ENCODE results near the gene SLC15A5.

The SLC15A5 gene

DNA sequence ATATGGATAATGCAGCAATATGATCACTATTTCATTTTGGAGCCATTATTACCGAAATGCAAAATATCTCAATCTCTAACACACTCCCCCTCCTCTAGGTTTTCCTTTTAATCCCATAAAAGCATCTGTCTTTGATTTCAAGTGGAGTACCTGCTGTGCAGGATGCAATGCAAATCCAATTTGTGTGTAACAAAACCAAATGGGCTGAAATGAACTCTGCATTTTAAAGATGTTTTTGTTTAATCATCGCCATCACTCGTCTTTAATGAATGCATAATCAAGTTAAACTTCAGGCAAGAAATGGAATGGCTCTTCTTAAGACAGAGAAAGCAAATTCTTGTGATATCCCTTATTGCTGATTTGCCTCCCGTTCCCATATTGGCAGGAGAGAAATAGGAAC is 114.3 kb downstream of the SLC15A5 start:
- no peaks in the 10 kb centered on the region for H3K79me1 ChIP-seq (ENCODE audit: low read length)
- no peak overlapping the region for H2AFZ ChIP-seq (ENCODE audit: insufficient read depth, low read length, poor library complexity)
- H3K9me3 ChIP-seq (ENCODE audit: insufficient read depth, low read depth, low read length) = no peaks in the 10 kb centered on the region
- DNase-seq = no peak
- no peaks in the 10 kb centered on the region for H3K79me2 ChIP-seq (ENCODE audit: control insufficient read depth, insufficient read depth, low read length, poor library complexity)
- no peak overlapping the region for H3K4ac ChIP-seq (ENCODE audit: low read depth, low read length)
- no peak overlapping the region for H3K27ac ChIP-seq (ENCODE audit: low read depth, low read length)
- H4K12ac ChIP-seq (ENCODE audit: low read depth, low read length) = no peak overlapping the region
- H3K9ac ChIP-seq (ENCODE audit: low read length) = no peak overlapping the region
- H4K91ac ChIP-seq (ENCODE audit: low read depth, low read length) = no peak overlapping the region
- no peak overlapping the region for H2AK5ac ChIP-seq (ENCODE audit: low read length)
- no peaks in the 10 kb centered on the region for H3K27me3 ChIP-seq (ENCODE audit: insufficient read depth, low read length)
- H3K4me3 ChIP-seq (ENCODE audit: low read depth, low read length) = no peak overlapping the region
- H4K8ac ChIP-seq (ENCODE audit: low read depth, low read length) = no peak overlapping the region
- no peak overlapping the region for H2BK120ac ChIP-seq (ENCODE audit: insufficient read depth, low read length, poor library complexity)
- no peak overlapping the region for H3K4me2 ChIP-seq (ENCODE audit: low read length)
- no peak overlapping the region for H3K18ac ChIP-seq (ENCODE audit: low read length)
- H2BK5ac ChIP-seq (ENCODE audit: low read depth, low read length, poor library complexity) = no peak overlapping the region
- no peak overlapping the region for H3K14ac ChIP-seq (ENCODE audit: low read length)
- no peaks in the 10 kb centered on the region for H3K4me1 ChIP-seq (ENCODE audit: control insufficient read depth in 1 of 2, insufficient read depth in 2 of 2, low read length in 2 of 2)
- no peak overlapping the region for H2BK12ac ChIP-seq (ENCODE audit: low read length)
- no peak overlapping the region for H3K23ac ChIP-seq (ENCODE audit: low read length)
- no CpG with 5 or more reads among the region's 4 CpGs for WGBS (ENCODE audit: extremely low coverage, insufficient coverage, insufficient read length)
- no peaks in the 10 kb centered on the region for H3K36me3 ChIP-seq (ENCODE audit: control insufficient read depth in 1 of 2, insufficient read depth in 2 of 2, low read length in 2 of 2)

DNA sequence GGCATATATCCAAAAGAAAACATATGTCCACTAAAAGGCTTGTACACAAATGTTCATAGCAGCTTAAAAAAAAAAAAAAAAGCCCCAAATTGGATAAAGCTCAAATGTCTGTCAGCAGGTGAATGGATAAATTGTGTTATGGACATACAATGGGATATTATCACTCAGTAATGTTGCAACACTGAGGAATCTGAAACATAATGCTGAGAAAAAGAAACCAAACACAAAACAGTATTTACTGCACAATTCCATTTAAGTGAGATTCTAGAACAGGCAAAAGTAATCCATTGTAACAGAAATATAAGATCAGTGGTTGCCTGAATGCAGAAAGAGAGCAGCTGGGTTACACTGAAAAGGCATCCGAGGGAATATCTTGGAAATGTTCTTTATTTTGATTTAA is 117.9 kb downstream of the SLC15A5 start:
- no peak overlapping the region for H4K12ac ChIP-seq (ENCODE audit: low read depth, low read length)
- H2AK5ac ChIP-seq (ENCODE audit: low read length) = no peak overlapping the region
- H2BK5ac ChIP-seq (ENCODE audit: low read depth, low read length, poor library complexity) = no peak overlapping the region
- no peaks in the 10 kb centered on the region for H3K9me3 ChIP-seq (ENCODE audit: insufficient read depth, low read depth, low read length)
- no peak overlapping the region for H3K4me2 ChIP-seq (ENCODE audit: low read length)
- no peaks in the 10 kb centered on the region for H3K27me3 ChIP-seq (ENCODE audit: insufficient read depth, low read length)
- H4K91ac ChIP-seq (ENCODE audit: low read depth, low read length) = no peak overlapping the region
- no peak overlapping the region for H2BK120ac ChIP-seq (ENCODE audit: insufficient read depth, low read length, poor library complexity)
- no peaks in the 10 kb centered on the region for H3K79me1 ChIP-seq (ENCODE audit: low read length)
- no peak overlapping the region for H2BK12ac ChIP-seq (ENCODE audit: low read length)
- no peak overlapping the region for H3K23ac ChIP-seq (ENCODE audit: low read length)
- DNase-seq = no peak
- no peak overlapping the region for H3K27ac ChIP-seq (ENCODE audit: low read depth, low read length)
- no peaks in the 10 kb centered on the region for H3K4me1 ChIP-seq (ENCODE audit: control insufficient read depth in 1 of 2, insufficient read depth in 2 of 2, low read length in 2 of 2)
- no peak overlapping the region for H3K4me3 ChIP-seq (ENCODE audit: low read depth, low read length)
- no peaks in the 10 kb centered on the region for H3K36me3 ChIP-seq (ENCODE audit: control insufficient read depth in 1 of 2, insufficient read depth in 2 of 2, low read length in 2 of 2)
- H3K14ac ChIP-seq (ENCODE audit: low read length) = no peak overlapping the region
- no peaks in the 10 kb centered on the region for H3K79me2 ChIP-seq (ENCODE audit: control insufficient read depth, insufficient read depth, low read length, poor library complexity)
- WGBS (ENCODE audit: extremely low coverage, insufficient coverage, insufficient read length) = no CpG with 5 or more reads among the region's 1 CpG
- H3K9ac ChIP-seq (ENCODE audit: low read length) = no peak overlapping the region
- H2AFZ ChIP-seq (ENCODE audit: insufficient read depth, low read length, poor library complexity) = no peak overlapping the region
- H3K4ac ChIP-seq (ENCODE audit: low read depth, low read length) = no peak overlapping the region
- no peak overlapping the region for H3K18ac ChIP-seq (ENCODE audit: low read length)
- no peak overlapping the region for H4K8ac ChIP-seq (ENCODE audit: low read depth, low read length)

DNA sequence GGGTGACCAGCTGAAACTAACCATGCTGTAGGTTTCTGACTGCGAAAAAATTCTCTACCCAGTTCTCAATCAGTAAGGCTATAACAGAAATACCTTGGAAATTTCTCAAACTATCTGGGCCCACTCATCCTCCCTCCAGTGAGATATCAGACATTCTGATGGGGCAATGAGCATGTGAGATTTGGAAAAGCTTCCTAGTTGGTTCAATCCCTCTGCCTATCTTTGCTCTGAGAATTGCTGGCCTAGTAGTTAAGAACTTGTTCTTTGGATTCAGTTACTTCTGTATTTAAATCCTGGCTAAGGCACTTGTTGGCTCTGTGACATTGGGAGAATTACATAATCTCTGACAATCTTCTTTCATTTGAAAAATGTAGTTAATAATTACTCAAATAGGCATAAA is 119.4 kb downstream of the SLC15A5 start:
- DNase-seq = no peak
- Histone ChIP-seq H3K18ac (ENCODE audit: low read length) (no peak overlapping the region), H4K12ac (ENCODE audit: low read depth, low read length) (no peak overlapping the region)

DNA sequence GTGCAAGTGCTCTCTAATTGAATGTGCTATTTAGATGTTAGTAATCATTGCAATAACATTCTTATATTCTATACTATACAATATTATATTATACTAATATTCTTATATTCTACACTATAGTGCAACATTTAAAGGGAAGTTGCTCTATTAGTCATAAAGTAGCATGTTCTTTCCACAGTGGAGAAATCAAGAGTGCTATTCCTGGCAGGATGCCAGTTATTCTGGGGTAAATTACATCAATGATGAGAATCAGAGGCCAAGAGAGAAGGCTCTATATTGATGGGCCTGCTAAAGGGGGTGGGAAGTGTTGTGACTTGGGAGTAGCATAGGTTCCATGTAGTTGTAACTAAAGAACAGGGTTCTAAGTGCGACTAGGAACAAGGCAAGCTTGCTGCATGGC is 121.5 kb downstream of the SLC15A5 start:
- Histone ChIP-seq H3K18ac (ENCODE audit: low read length) (no peak overlapping the region), H4K91ac (ENCODE audit: low read depth, low read length) (no peak overlapping the region), H3K27ac (ENCODE audit: low read depth, low read length) (no peak overlapping the region)

More for the DNA sequence above, 119.4 kb downstream of the SLC15A5 start:
- H3K36me3 ChIP-seq (ENCODE audit: control insufficient read depth in 1 of 2, insufficient read depth in 2 of 2, low read length in 2 of 2) = no peaks in the 10 kb centered on the region
- no peak overlapping the region for H3K23ac ChIP-seq (ENCODE audit: low read length)
- no peak overlapping the region for H2BK12ac ChIP-seq (ENCODE audit: low read length)
- no peak overlapping the region for H3K9ac ChIP-seq (ENCODE audit: low read length)
- H3K9me3 ChIP-seq (ENCODE audit: insufficient read depth, low read depth, low read length) = no peaks in the 10 kb centered on the region
- no peak overlapping the region for H2AK5ac ChIP-seq (ENCODE audit: low read length)
- H3K27ac ChIP-seq (ENCODE audit: low read depth, low read length) = no peak overlapping the region
- H2BK120ac ChIP-seq (ENCODE audit: insufficient read depth, low read length, poor library complexity) = no peak overlapping the region
- no peaks in the 10 kb centered on the region for H3K27me3 ChIP-seq (ENCODE audit: insufficient read depth, low read length)
- no peak overlapping the region for H3K4me2 ChIP-seq (ENCODE audit: low read length)
- no peak overlapping the region for H2BK5ac ChIP-seq (ENCODE audit: low read depth, low read length, poor library complexity)
- no peaks in the 10 kb centered on the region for H3K79me1 ChIP-seq (ENCODE audit: low read length)
- H3K14ac ChIP-seq (ENCODE audit: low read length) = no peak overlapping the region
- no peak overlapping the region for H4K8ac ChIP-seq (ENCODE audit: low read depth, low read length)
- no peak overlapping the region for H3K4ac ChIP-seq (ENCODE audit: low read depth, low read length)
- no CpG with 5 or more reads among the region's 1 CpG for WGBS (ENCODE audit: extremely low coverage, insufficient coverage, insufficient read length)
- no peak overlapping the region for H3K4me3 ChIP-seq (ENCODE audit: low read depth, low read length)
- H3K79me2 ChIP-seq (ENCODE audit: control insufficient read depth, insufficient read depth, low read length, poor library complexity) = no peaks in the 10 kb centered on the region
- no peaks in the 10 kb centered on the region for H3K4me1 ChIP-seq (ENCODE audit: control insufficient read depth in 1 of 2, insufficient read depth in 2 of 2, low read length in 2 of 2)
- H2AFZ ChIP-seq (ENCODE audit: insufficient read depth, low read length, poor library complexity) = no peak overlapping the region
- H4K91ac ChIP-seq (ENCODE audit: low read depth, low read length) = no peak overlapping the region

More for the DNA sequence above, 121.5 kb downstream of the SLC15A5 start:
- Histone ChIP-seq H3K4ac (ENCODE audit: low read depth, low read length) (no peak overlapping the region), H2AFZ (ENCODE audit: insufficient read depth, low read length, poor library complexity) (no peak overlapping the region), H4K8ac (ENCODE audit: low read depth, low read length) (no peak overlapping the region), H3K79me1 (ENCODE audit: low read length) (no peaks in the 10 kb centered on the region), H3K36me3 (ENCODE audit: control insufficient read depth in 1 of 2, insufficient read depth in 2 of 2, low read length in 2 of 2) (no peaks in the 10 kb centered on the region), H3K4me1 (ENCODE audit: control insufficient read depth in 1 of 2, insufficient read depth in 2 of 2, low read length in 2 of 2) (no peaks in the 10 kb centered on the region), H2BK120ac (ENCODE audit: insufficient read depth, low read length, poor library complexity) (no peak overlapping the region), H3K9me3 (ENCODE audit: insufficient read depth, low read depth, low read length) (no peaks in the 10 kb centered on the region), H2AK5ac (ENCODE audit: low read length) (no peak overlapping the region), H2BK12ac (ENCODE audit: low read length) (no peak overlapping the region), H3K23ac (ENCODE audit: low read length) (no peak overlapping the region), H3K9ac (ENCODE audit: low read length) (no peak overlapping the region), H4K12ac (ENCODE audit: low read depth, low read length) (no peak overlapping the region), H2BK5ac (ENCODE audit: low read depth, low read length, poor library complexity) (no peak overlapping the region), H3K79me2 (ENCODE audit: control insufficient read depth, insufficient read depth, low read length, poor library complexity) (no peaks in the 10 kb centered on the region), H3K4me2 (ENCODE audit: low read length) (no peak overlapping the region), H3K14ac (ENCODE audit: low read length) (no peak overlapping the region), H3K27me3 (ENCODE audit: insufficient read depth, low read length) (no peaks in the 10 kb centered on the region), H3K4me3 (ENCODE audit: low read depth, low read length) (no peak overlapping the region)
- DNase-seq = peak in 1 of 2 donors; percentile 16
- WGBS (ENCODE audit: extremely low coverage, insufficient coverage, insufficient read length) = no CpG with 5 or more reads among the region's 1 CpG

Measured in trophoblast cell (in vitro differentiated cells and primary cell).